IPS-11a (cell line): ENCODE results near the gene TTC32.

ENCODE experiments used
- H3K4me3 ChIP-seq: one replicate; pipeline ENCODE4 v1.5.1; 2013; ENCODE audit warnings: low read depth, low read length, control low read depth

Gene TTC32

DNA sequence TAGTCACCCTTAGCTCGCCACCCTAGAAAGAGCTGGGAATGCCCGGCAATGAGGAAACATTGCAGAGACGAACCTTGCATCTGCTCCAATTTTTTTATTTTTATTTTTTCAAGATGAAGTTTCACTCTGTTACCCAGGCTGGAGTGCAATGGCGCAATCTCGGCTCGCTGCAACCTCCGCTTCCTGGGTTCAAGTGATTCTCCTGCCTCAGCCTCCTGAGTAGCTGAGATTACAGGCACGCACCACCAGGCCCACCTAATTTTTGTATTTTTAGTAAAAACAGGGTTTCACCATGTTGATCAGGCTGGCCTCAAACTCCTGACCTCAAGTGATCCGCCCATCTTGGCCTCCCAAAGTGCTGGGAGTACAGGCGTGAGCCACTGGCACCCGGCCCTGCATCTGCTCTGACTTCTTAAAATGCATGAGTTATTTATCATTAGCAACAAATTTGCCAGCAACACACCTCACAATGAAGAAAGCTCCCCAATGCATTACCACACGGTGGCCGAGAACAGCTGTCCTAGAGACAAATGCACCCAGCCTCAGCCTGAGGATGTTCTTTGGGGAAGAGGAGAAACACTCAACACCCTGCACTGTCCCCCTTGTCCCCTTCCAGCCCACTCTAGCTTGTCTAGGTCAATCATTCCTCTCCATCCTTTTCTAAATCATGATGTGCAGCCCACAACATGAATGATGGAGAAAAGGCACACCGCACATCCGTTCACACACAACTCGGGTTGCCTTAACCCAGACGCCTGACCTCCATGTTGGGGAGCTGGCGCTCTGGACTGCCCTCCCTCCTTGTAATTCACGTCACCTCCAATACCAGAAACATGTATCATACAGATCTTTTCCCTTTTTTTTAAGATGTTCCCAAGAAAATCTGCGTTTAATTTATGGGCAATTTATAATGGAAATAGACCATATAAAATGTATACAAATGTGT, 46.9 kb downstream of the TTC32 start:
- H3K4me3 ChIP-seq = no peak overlapping the region

GRCh38 chr2:19851116-19851695, 50.6 kb downstream of the TTC32 start:
- H3K4me3 ChIP-seq = no peak overlapping the region

GRCh38 chr2:19850056-19851050, 51.4 kb downstream of the TTC32 start:
- H3K4me3 ChIP-seq = no peak overlapping the region

- no peak overlapping the region for H3K4me3 ChIP-seq
Measured at GRCh38 chr2:19848952-19849351, 52.8 kb downstream of the TTC32 start.

DNA sequence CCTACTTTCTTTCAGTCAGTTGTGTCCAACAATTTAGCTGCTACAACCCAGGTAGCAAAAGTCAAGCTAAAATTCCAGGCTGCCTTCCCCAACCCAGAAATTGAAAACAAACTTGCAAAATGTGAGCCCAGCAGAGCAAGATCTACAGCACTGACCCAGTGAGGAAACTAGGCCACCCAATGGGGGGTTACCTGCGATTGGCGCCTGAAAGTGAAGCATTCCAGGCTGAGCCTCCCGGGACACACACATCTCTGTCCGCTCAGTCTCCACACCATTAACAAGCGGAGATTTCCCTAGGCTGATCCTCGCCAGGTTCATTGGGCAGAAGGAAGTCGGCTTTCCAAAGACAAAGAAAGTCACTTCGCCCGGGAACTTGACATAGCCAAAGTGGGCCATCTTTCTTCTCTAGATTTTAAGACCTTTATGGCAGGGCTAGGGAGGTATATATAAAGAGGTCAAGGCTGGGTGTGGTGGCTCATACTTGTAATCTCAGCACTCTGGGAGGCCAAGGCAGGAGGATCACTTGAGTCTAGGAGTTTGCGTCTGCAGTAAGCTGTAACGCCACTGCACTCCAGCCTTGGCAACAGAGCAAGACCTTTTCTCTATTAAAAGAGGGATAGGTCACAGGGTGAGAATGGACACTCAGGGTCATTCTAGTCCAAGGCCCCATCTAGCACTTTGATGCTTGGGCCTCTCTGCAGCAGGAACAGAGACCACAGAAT, 53.6 kb downstream of the TTC32 start:
- H3K4me3 ChIP-seq = no peak overlapping the region

GRCh38 chr2:19847486-19847885, 54.3 kb downstream of the TTC32 start:
- no peak overlapping the region for H3K4me3 ChIP-seq
